Measurements from ENCODE around the gene NCAPD3.

The NCAPD3 gene

GRCh38 chr11:134252346-134253187, 28.8 kb upstream of the NCAPD3 start:
- no peak for DNase-seq

- no peak for DNase-seq
These were observed 26.9 kb upstream of the NCAPD3 start for GRCh38 chr11:134250675-134251074.

GRCh38 chr11:134250246-134250645, 26.5 kb upstream of the NCAPD3 start:
- DNase-seq: no peak

GRCh38 chr11:134248910-134249480, 25.2 kb upstream of the NCAPD3 start:
- DNase-seq: no peak

- DNase-seq: no peak
These were observed 22.9 kb upstream of the NCAPD3 start for GRCh38 chr11:134246678-134247077.

- DNase-seq: no peak
These were observed 22.3 kb upstream of the NCAPD3 start for GRCh38 chr11:134246100-134246499.

GRCh38 chr11:134245434-134245833, 21.7 kb upstream of the NCAPD3 start:
- DNase-seq: no peak

GRCh38 chr11:134244593-134244992, 20.8 kb upstream of the NCAPD3 start:
- DNase-seq: no peak

- no peak for DNase-seq
These were observed 20.1 kb upstream of the NCAPD3 start for GRCh38 chr11:134243913-134244312.

- no peak for DNase-seq
These were observed 18.6 kb upstream of the NCAPD3 start for GRCh38 chr11:134242376-134242775.

GRCh38 chr11:134240592-134240991, 16.8 kb upstream of the NCAPD3 start:
- DNase-seq: no peak

- DNase-seq: no peak
These were observed 15.2 kb upstream of the NCAPD3 start for GRCh38 chr11:134238956-134239355.

GRCh38 chr11:134237557-134237922, 13.8 kb upstream of the NCAPD3 start:
- no peak for DNase-seq

GRCh38 chr11:134236834-134237556, 13.2 kb upstream of the NCAPD3 start:
- DNase-seq: no peak

GRCh38 chr11:134235399-134235798, 11.6 kb upstream of the NCAPD3 start:
- DNase-seq: no peak

- no peak for DNase-seq
These were observed 10.0 kb upstream of the NCAPD3 start for GRCh38 chr11:134233729-134234179.

GRCh38 chr11:134231958-134232659, 8.3 kb upstream of the NCAPD3 start:
- no peak for DNase-seq

GRCh38 chr11:134230339-134230738, 6.6 kb upstream of the NCAPD3 start:
- no peak for DNase-seq

- DNase-seq: no peak
These were observed 5.5 kb upstream of the NCAPD3 start for GRCh38 chr11:134229126-134229790.

- DNase-seq: no peak
These were observed 4.9 kb upstream of the NCAPD3 start for GRCh38 chr11:134228625-134229024.

- no peak for DNase-seq
These were observed 3.1 kb upstream of the NCAPD3 start for GRCh38 chr11:134226806-134227325.

Data from SW 1271 (cell line).